Peyer's patch (tissue), 4 donors: ENCODE measurements around the gene LMTK2.

Experiments
- POLR2A ChIP-seq, 2 donors: fragments of 450-650 bp; IDR thresholded peaks; one replicate each; pipeline ENCODE4 v1.5.1; 2017; ENCODE audit warnings: antibody characterized with exemption in 2 of 2, mild to moderate bottlenecking in 2 of 2, moderate library complexity in 2 of 2
- TF ChIP-seq, protein P1 (sequence below), 6 experiments: fragments of 450-650 bp in 4 of 6; fragments of 200-600 bp in 2 of 6; sonication (generic) in 1 of 6; IDR thresholded peaks; one replicate each; pipeline ENCODE4 v1.5.1; 2017 to 2019; ENCODE audit warnings: antibody characterized with exemption in 6 of 6, mild to moderate bottlenecking in 3 of 6, moderate library complexity in 1 of 6

GRCh38 chr7:98116656-98117461 lies 10.2 kb downstream of the LMTK2 start:
- TF ChIP-seq, protein P1, sequence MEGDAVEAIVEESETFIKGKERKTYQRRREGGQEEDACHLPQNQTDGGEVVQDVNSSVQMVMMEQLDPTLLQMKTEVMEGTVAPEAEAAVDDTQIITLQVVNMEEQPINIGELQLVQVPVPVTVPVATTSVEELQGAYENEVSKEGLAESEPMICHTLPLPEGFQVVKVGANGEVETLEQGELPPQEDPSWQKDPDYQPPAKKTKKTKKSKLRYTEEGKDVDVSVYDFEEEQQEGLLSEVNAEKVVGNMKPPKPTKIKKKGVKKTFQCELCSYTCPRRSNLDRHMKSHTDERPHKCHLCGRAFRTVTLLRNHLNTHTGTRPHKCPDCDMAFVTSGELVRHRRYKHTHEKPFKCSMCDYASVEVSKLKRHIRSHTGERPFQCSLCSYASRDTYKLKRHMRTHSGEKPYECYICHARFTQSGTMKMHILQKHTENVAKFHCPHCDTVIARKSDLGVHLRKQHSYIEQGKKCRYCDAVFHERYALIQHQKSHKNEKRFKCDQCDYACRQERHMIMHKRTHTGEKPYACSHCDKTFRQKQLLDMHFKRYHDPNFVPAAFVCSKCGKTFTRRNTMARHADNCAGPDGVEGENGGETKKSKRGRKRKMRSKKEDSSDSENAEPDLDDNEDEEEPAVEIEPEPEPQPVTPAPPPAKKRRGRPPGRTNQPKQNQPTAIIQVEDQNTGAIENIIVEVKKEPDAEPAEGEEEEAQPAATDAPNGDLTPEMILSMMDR (IDR thresholded peaks at IDR 0.05), result no peak
- TF ChIP-seq POLR2A (IDR thresholded peaks at IDR 0.05), result no peak
